GM18520 (cell line): ENCODE results near the gene DNM3.

ENCODE experiments used
- ATAC-seq: cut with Tn5 transposase; IDR thresholded peaks from one replicate; pipeline ENCODE4 v1.9.1; 2021; ENCODE audit not compliant: unreplicated experiment

The DNM3 gene

GRCh38 chr1:171868217-171868803 is 27.0 kb downstream of the DNM3 start:
- ATAC-seq: no peak

GRCh38 chr1:171869097-171869496 is 27.8 kb downstream of the DNM3 start:
- no peak for ATAC-seq

- ATAC-seq: no peak
Observed at GRCh38 chr1:171871848-171872247, 30.6 kb downstream of the DNM3 start.

GRCh38 chr1:171872430-171872829 is 31.1 kb downstream of the DNM3 start:
- ATAC-seq: no peak

GRCh38 chr1:171873664-171874063 is 32.4 kb downstream of the DNM3 start:
- no peak for ATAC-seq

- ATAC-seq: peak; percentile 76
Observed at GRCh38 chr1:171877701-171878100, 36.4 kb downstream of the DNM3 start.

- ATAC-seq: no peak
Observed at GRCh38 chr1:171879556-171879955, 38.3 kb downstream of the DNM3 start.

GRCh38 chr1:171881442-171881841 is 40.1 kb downstream of the DNM3 start:
- ATAC-seq: no peak

- no peak for ATAC-seq
Observed at GRCh38 chr1:171883849-171884248, 42.6 kb downstream of the DNM3 start.

GRCh38 chr1:171884475-171884874 is 43.2 kb downstream of the DNM3 start:
- ATAC-seq: no peak

GRCh38 chr1:171890131-171890530 is 48.8 kb downstream of the DNM3 start:
- ATAC-seq: no peak

GRCh38 chr1:171896936-171897703 is 55.8 kb downstream of the DNM3 start:
- ATAC-seq: no peak

GRCh38 chr1:171898941-171899340 is 57.6 kb downstream of the DNM3 start:
- no peak for ATAC-seq

- no peak for ATAC-seq
Observed at GRCh38 chr1:171899838-171900237, 58.5 kb downstream of the DNM3 start.

GRCh38 chr1:171901245-171901644 is 59.9 kb downstream of the DNM3 start:
- no peak for ATAC-seq

- ATAC-seq: no peak
Observed at GRCh38 chr1:171902527-171902926, 61.2 kb downstream of the DNM3 start.

- ATAC-seq: no peak
Observed at GRCh38 chr1:171904778-171905450, 63.6 kb downstream of the DNM3 start.

- ATAC-seq: no peak
Observed at GRCh38 chr1:171909711-171910110, 68.4 kb downstream of the DNM3 start.

- no peak for ATAC-seq
Observed at GRCh38 chr1:171910786-171911185, 69.5 kb downstream of the DNM3 start.

- no peak for ATAC-seq
Observed at GRCh38 chr1:171911506-171911905, 70.2 kb downstream of the DNM3 start.

- ATAC-seq: no peak
Observed at GRCh38 chr1:171912509-171913175, 71.3 kb downstream of the DNM3 start.

- no peak for ATAC-seq
Observed at GRCh38 chr1:171913385-171913784, 72.1 kb downstream of the DNM3 start.
